GM18873 (cell line): ENCODE measurements around the gene CD44.

Source experiments
- ATAC-seq: cut with Tn5 transposase; IDR thresholded peaks from one replicate; pipeline ENCODE4 v1.9.1; 2021; ENCODE audit warnings: mild to moderate bottlenecking, moderate library complexity, moderate number of reproducible peaks; ENCODE audit not compliant: unreplicated experiment, low FRiP score

CD44 gene

DNA sequence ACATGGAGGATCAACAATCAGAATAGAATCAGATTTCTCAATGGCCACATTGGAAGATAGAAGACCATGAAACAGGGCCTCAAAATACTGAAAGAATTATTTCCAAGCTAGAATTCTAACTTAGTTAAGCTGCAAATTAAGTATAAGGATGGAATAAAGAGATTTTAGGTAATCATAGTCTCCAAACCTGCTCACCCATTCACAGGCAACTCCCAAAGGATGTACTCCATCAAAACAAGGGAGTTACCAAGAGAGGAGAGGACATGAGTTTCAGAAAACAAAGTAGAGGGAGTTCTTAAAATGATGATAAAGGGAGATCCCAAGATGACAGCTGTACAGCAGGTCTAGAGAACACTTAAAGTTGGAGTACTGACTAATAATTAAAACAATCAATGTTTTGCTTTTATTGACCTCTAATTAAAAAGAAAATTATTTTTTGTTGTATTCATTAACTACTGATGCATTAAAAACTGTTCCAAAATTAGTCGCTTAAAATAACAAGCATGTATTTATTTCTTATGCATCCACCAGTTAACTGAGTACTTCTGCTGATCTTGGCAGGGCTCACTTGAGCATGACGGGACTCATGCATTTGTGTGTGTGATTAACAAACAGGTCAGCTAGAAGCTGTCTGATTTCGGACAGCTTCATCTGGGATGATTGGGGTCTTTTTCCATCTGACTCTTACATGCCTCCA is 95.6 kb downstream of the CD44 start:
- ATAC-seq, result no peak

DNA sequence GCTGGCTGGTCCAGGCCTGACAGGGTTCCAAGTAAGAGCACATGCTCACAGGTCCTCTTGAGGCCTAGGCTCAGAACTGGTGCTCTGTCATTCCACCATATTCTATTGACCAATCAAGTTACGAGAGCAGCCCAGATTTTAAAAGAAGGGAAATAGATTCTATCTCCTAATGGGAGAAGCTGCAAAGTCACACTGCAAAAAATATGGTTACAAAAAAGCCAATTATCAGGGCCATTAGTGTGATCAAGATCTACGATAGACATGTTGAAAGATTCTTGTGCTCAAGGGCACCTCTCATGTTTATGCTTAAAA is 96.1 kb downstream of the CD44 start:
- ATAC-seq, result no peak

DNA sequence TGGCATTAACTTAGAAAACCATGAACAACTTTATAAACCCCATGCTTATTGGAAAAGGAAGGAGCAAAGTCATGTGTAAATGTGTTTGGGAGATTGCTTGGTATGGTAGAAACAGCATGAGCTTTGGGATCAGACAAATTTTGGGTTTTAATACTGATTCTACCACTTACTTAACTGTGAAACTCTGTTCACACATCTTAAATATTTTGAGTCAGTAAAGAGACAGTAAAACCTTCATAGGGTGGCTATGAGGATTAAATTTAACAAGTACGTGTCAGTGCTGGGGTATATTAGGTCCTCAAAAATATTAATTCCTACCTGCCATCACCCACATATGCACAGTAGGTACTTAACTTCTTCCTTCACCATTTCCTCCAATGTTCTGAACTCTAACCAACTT is 96.5 kb downstream of the CD44 start:
- ATAC-seq, result no peak

DNA sequence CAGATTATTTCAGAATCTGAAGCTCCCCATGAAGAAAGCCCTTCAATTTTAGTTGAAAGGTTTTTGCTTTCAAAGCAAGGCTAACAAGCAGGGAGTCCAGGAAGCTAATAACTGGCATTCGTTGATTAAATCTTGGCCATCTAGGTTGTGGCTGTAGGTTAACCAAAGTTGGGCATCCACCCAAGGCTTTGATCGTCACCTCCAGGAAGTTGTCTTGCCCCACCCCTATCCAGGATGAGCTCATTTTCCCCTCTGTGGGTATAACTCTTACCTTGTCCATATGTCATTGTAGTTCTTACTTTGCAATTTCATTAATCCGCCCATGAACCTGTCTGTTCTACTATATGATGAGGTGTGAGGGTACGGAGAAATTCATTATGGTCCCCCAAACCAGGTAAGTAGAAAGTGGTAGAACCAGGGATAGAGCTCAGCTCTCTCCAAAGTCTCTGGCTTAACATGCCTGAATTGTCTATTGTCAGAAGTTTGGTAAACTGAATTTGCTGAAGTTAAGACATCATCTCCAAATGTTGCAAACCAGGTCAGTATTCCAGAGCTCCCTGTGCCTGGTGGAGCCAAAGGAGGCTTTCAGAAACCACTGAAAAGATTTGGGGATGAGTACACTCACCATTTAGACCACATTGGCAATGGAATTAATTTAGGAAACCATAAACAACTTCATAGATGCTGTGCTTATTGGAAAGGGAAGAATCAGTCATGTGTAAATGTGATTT is 97.1 kb downstream of the CD44 start:
- no peak for ATAC-seq

DNA sequence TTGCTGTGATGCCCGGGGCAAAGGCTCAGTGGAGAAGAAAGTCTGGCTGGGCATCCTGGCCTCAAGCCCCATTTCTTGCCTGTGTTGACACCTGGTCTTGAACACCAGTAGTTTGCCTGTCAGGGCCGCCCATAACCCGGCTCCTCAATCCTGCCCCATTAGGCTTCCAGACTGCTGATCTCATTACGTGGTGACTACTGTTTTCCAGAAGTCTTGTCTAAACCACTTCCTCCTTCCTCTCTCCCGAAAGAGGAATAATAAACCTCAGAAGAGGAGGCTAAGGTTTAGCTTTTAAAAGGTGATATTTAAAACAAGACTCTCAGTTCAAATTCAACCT is 97.7 kb downstream of the CD44 start:
- ATAC-seq, result no peak

DNA sequence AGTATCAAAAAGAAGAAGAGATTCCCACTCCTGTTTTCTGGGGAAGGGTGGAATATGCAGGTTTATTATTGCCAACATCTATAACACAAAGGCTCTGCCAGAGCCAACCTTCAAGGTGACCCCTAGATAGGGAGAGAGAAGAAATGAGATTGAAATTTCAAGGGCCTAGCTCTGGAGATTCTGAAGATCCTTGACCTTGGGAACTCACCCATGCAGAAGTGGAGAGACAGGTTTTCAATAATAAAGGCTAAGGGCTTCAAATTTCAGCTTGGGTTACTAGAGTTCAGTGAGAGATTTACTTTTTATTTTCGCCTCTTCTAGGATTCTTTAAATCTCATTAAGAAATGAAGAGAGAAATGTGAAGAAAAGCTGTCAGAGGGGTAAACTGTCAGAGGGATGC is 98.4 kb downstream of the CD44 start:
- ATAC-seq, result no peak

DNA sequence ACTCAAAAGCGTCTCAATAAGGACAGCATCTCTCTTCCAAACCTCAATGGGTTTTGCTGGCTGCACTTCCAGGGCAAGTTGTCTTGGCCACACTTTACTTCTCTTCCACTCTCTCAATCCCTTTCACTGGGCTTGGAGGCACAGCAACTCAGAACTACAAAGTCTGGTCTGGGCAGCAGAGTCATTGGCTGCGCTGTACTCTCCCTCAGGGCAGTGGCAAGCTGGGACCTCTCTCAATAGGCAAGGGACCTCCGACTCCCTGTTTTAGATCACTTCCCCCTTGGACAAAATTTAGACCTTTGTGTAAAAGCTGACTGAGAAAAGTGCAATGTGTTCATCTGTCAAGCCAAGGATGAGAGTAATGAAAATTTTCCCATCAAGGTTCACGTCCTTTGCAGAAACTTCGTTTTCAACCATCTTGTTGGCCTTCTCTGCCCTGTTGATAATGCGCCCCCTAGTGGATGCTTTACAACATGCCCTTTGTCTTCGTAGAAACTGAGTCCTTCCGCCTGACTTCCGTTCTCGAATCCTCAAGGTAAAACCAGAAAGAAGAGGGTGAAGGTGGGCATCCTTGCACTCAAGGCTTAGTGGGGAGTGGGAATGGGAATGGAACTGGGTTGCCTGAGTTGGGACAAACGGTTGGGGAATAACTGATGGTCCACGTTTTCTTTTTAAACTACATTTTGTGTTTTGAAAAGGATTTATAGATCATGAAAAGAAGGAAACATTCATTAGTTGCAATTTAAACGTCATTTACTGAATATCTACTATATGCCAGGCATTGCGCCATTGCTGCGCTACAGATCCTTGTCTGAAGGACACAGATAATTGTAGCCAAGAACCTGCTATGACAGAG is 99.1 kb downstream of the CD44 start:
- no peak for ATAC-seq

DNA sequence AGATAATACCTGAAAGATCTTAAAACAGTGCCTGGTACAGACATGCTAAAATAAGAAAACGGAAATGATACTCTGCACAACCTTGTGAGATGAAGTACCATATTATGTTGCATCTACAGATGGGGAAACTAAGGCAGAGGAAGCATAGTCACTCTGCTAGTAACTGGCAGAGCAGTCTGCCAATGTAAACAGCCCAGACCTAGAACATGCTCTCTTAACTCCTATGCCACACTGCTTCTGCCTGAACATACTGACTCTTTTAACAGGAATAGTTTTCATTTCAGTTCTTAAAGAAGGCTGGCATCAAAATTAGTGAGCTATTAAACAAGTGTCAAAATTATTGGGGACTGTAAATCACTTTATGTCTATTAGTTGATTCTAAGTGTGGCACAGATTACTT is 99.9 kb downstream of the CD44 start:
- ATAC-seq, result no peak

DNA sequence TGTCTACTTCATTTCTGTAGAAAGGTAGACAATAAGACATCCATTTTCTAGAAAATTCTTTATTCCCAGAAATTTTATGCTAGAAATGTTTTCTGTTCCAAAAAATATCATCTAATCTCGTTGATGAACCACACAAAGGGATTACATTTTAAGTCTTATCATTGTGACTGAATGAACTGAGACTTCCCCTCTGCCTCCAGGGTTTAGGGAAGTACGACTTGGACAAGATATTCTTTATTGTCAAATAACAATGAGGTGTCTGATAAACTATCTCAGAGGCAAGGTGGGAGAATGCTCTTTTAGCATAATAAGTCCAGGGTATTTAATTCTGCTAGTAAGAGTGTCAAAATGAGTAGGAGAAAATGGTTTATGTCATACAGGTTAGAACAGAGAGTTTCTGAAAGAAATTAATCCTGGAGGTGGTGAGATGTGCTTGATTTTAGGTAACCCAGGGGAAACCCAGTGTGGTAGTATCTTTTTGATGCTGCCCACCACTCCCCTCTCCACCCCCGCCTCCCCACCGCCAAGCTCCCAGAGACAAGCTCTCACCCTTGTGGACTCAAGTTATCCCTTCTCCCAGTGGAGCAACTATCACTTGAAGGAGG is 100.6 kb downstream of the CD44 start:
- ATAC-seq, result no peak

DNA sequence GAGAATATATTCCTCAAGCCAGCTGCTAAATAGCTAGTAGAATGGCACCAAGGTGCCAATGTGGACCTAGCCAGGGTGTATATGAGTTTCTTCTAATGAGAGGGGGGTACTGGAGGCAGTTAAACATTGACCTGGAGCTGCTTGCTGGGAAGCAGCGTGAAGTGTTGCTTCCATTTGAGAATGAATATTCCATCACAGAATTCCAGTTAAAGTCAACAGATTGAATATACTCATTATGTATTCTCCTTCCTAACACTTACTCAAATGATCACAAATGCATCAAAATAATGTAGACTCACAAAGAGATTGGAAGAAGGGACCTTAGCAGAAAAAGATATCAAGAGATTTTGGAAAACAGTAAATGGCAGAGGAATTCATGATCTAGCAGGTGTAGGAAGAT is 102.1 kb downstream of the CD44 start:
- ATAC-seq, result no peak

DNA sequence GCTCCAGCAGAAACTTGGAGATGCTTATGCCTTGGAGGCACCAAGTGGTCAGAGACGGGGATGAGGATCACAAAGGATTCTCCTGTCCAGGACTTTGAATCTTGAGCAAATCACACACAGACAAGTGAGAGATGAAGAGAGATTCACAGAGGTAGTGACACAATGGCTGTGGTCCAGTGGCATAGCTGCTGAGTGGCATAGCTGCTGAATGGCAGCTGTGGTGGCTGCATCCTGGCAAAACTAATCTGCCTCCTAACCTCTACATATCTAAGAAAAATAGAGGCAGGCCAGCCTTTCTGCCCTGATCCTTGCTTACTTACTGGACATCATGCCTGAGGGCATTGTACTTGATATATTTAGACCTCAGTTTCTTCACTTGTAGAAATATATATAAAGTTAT is 102.6 kb downstream of the CD44 start:
- no peak for ATAC-seq

DNA sequence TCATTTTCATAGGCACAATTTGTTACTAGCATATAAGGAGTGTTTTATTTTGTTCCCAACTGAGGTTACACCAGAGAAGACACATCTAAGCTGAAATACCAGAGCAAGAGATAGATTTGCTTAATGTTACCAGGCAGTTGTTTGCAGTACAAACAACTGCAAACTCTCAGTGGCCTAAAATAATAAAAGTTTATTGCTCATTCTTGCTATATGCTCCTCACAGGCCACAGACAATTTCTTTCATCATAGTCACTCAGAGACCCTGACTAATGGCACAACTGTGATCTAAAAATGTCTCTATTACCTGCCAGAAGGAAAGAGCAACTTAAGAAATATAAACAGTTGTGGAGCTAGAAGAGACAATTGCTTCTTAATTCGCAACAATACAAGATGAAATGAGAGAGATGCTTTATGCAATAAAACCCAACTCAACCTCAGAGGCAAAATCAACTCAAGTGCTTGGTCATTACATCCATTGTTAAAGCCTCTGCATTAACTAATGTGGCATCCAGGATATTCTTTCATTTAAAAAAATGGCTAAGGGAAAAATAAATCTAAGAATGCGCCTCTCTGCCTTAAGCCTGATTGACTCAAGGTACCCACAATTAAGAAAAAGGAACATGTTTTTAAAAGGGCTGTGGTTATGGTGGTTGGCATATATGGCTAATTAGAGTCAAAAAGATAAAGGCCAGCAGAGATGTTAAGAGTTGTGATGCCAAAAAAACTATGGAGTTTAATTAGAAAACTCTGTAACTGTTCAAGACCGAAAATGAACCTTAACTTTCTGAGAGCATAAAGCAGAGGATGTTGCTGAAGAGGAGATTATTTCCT is 103.7 kb downstream of the CD44 start:
- ATAC-seq, result no peak

DNA sequence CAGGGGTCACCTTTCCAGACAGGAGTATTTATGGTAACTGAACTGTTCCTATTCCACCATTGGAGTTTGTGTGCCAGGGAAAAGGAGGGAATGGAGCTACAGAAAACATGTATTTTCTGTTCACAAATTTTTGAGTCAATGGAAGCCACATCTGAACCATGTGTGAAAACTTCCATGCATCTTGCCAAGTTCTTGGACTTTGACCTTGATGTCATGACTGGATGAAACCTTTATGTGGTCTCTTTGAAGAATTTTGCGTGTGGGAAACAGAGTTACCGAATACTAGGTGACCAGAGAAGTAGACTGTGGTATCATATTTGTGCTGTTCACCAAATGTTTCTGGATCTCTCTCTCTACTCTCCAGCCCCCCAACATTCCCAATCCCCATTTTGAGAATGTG is 104.8 kb downstream of the CD44 start:
- no peak for ATAC-seq

DNA sequence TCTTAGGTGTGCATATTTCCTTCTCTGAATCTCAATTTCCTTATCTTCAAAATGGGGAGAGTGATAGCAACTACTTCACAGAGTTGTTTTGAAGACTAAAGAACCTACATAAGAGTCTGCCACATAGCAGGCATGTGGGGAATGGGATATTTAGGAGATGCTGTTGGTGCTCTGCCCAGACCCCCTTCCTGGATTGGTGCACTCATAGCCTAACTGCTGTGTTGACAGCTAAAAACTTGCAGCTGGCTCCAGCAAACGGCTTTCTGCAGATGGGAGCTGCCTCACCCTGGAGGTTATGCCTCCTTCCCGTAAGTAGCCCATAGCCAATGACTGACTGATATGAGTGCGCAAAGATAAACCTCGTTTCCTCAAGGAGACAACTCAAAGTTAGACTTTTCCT is 106.1 kb downstream of the CD44 start:
- no peak for ATAC-seq

DNA sequence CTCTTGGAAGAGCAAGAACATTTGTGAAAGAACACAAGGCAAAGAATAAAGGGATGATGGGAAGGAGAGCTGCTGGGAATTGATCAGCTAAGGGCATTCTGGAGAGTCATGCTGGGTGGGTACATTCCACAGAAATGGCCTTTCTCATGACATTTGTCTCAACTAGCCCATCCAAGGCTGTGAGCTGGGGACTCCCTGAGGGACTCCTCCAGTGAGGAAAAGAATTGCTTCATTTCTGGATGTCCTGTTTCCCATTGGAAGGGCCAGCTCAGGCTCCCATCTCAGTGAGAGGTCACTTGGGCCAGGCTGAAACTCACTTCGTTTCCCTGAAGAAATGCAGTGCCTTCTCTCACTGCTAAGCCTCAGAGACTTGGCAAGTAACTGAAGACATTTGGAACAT is 106.8 kb downstream of the CD44 start:
- ATAC-seq, result no peak

DNA sequence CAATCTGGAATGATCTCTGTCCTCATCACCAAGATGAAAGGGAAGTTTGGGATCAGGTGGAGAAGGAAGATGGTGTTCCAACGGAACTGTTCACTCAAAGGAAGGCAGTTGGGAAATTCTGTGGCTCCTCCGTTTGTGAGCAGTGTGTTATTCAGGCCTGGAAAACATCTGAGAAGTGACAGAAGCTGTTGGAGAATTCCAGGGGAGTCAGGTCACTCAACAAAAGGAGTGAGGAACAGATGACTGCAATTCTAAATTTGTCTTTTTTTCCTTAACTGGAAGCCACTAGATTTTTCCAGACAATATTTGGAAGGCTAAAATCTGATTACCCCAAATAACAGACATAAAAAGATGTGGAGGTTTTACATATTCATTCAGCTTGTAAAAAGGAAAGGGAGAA is 107.8 kb downstream of the CD44 start:
- no peak for ATAC-seq

DNA sequence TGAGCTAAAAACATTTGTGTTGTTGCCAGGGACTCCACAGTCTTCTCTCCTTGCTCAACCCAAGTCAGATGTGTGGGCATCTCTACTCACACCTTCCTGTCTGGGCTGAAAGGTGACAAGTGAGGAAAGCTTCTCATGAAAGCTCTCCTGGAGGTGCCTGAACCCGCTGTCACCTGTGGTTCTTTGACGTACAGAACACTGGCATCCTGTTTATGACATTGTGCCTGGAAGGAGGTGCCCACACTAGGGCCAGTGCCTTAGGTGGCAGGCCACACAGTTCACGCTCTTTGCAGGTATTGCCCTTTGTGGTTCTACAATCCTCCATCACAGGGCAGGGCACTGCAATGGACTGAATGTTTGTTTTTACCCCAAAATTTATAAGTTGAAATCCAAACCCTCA is 108.5 kb downstream of the CD44 start:
- ATAC-seq, result no peak

DNA sequence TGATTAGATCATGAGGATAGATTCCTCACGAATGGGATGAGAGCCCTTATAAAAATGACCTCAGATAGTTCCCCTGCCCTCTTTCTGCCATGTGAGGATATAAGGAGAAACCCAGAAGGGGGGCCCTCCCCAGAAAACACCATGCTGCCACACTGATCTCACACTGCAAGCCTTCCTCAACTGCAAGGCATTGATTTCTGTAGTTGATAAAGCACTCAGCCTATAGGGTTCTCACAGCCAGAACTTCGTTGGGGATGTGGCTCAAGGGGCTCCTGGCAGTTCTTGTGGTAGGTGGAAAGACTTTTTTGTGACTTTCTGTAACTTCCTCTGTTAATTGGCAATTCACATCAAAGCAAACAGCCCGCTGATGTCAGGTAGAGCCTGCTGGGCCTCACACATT is 108.9 kb downstream of the CD44 start:
- no peak for ATAC-seq

DNA sequence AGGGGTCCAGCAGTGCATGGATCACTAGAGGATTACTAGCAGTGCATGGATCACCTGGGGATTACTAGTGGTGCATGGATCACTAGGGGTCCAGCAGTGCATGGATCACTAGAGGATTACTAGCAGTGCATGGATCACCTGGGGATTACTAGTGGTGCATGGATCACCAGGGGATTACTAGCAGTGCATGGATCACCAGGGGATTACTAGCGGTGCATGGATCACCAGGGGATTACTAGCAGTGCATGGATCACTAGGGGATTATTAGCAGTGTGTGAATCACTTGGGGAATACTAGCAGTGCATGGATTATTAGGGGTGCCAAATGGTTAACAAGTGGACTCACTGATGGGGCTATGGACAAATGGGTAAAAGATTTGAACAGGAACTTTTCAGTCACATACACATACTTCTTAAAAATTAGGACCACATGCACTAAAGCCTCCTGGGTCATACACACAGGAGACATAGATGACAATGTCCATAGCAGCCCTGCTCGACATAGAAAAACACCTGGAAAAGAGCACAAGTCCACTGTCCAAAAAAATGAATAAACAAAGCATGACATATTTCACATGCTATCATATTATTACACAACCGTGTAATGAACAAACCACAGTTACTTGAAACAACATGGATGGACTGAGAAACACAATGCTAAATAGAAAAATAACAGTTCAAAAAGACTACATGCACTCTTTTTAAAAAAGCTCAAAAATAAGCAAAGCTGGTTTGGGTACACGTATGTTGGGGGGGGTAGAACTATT is 109.8 kb downstream of the CD44 start:
- ATAC-seq, result no peak

DNA sequence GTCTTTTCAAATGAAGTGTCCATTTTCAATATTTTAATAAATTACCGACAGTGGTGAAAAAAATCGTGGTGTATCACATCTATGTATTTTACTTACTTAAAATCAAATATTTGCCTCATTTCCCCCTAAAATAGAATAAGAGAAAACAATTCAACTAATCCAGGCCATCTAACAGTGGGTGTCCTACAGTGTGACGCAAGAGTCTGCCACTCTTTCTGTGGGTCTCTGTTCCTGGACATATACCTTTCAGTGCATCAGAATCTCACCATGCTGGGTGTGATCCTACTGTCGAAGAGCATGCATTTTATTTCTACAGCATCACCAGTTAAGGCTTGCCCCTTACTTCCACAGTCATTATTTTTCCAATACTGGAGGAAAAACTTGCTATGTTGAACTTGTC is 111.2 kb downstream of the CD44 start:
- ATAC-seq, result no peak
